Tibial nerve (tissue), 4 donors: ENCODE data around the gene ATF7. TPM values are rescaled to one million over a fixed set of nuclear protein-coding genes. Genes with fewer than 3 reads are reported as not detected.
"Not testable (repeated sequence)": the region's sequence is repeated elsewhere in the genome, so short reads cannot be mapped to it uniquely, and the experiment has no call there.

Experiments used
- DNase-seq, 2 donors: peaks; one replicate each; pipeline ENCODE4 v3.0.0-alpha.2; 2019; ENCODE audit warnings: low spot score in 2 of 2
- H3K27ac ChIP-seq, 4 donors: fragments of 200-600 bp; sonication (generic) in 3 of 4; one replicate each; pipeline ENCODE4 v1.5.1; 2017 to 2019; ENCODE audit warnings: mild to moderate bottlenecking in 1 of 4
- H3K27me3 ChIP-seq, 2 donors: fragments of 200-600 bp; sonication (generic) in 1 of 2; one replicate each; pipeline versions ENCODE4 v1.5.1 to v1.6.0; 2017 to 2019
- H3K36me3 ChIP-seq, 3 donors: fragments of 200-600 bp; sonication (generic); one replicate each; pipeline ENCODE4 v1.5.1; 2018 to 2019
- H3K4me1 ChIP-seq, 4 donors: fragments of 200-600 bp; sonication (generic) in 3 of 4; one replicate each; pipeline ENCODE4 v1.5.1; 2017 to 2019
- H3K4me3 ChIP-seq, 4 donors: fragments of 200-600 bp; sonication (generic) in 3 of 4; one replicate each; pipeline ENCODE4 v1.5.1; 2017 to 2019; ENCODE audit warnings: mild to moderate bottlenecking in 1 of 4, moderate library complexity in 1 of 4
- H3K9me3 ChIP-seq, 4 donors: fragments of 200-600 bp; sonication (generic) in 3 of 4; one replicate each; pipeline ENCODE4 v1.5.1; 2017 to 2019
- EP300 ChIP-seq, 2 donors: sonication (generic); formaldehyde crosslinking; IDR thresholded peaks; one replicate each; pipeline ENCODE4 v1.6.1; 2017; ENCODE audit warnings: antibody characterized with exemption in 2 of 2, mild to moderate bottlenecking in 1 of 2
- POLR2A ChIP-seq, 2 donors: fragments of 450-650 bp; IDR thresholded peaks; one replicate each; pipeline ENCODE4 v1.6.1; 2017; ENCODE audit warnings: antibody characterized with exemption in 2 of 2, mild to moderate bottlenecking in 2 of 2, moderate library complexity in 2 of 2
- WGBS, 2 donors: methylation state at CpG; one replicate each; pipeline ENCODE4 v1.1.5; 2018; 5-methylcytosine and 5-hydroxymethylcytosine counted together
- total RNA-seq, 4 donors: library from RNA; depleted of rRNA; stranded (reverse); fragments of >200 nt; gene quantifications; one replicate each; pipeline ENCODE4 v1.1.0, GENCODE V29; 2016
- TF ChIP-seq, protein P1 (sequence below), 5 experiments: fragments of 200-600 bp in 3 of 5; fragments of 450-650 bp in 2 of 5; sonication (generic) in 3 of 5; IDR thresholded peaks; one replicate each; pipeline ENCODE4 v1.5.1; 2016 to 2019; ENCODE audit warnings: antibody characterized with exemption in 5 of 5, mild to moderate bottlenecking in 3 of 5, moderate library complexity in 2 of 5

Gene ATF7
- total RNA-seq, 4 donors from 2014 or later = 30.1 to 47.9 (median 34.4) TPM

DNA sequence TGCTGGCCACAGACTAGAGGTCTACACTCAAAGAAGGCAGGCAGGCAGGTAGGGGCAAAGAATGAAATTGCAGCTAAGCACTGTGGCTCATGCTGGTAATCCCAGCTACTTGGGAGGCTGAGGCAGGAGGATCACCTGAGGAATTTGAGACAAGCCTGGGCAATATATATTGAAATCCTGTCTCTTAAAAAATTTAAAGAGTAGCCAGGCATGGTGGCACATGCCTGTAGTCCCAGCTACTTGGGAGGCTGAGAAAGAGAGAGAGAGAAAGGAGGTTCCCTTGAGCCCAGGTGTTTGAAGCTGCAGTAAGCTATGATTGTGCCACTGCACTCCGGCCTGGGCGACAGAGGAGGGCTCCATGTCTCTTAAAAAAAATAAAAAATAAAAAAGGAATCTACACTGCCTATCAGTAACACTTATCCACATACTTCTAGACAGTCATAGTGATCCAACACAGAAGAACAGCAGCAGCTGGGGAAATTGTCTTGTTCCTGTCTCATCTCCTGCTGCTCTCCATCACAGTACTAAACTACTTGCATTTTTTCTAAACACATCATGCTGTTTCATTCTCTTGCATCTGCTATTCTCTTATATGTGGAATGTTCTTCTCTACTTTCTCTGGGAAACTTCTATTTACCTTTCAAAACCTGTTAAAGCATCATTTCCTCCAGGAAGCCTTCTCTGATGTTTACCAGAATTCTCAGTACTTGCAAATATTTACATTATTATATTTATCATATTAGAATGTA, 57.2 kb downstream of the ATF7 start:
- no peaks in the 10 kb centered on the region for H3K27me3 ChIP-seq
- H3K27ac ChIP-seq = no peak overlapping the region
- 78 to 89% methylated on average over 2 of the region's 2 CpGs for WGBS, 2 donors

DNA sequence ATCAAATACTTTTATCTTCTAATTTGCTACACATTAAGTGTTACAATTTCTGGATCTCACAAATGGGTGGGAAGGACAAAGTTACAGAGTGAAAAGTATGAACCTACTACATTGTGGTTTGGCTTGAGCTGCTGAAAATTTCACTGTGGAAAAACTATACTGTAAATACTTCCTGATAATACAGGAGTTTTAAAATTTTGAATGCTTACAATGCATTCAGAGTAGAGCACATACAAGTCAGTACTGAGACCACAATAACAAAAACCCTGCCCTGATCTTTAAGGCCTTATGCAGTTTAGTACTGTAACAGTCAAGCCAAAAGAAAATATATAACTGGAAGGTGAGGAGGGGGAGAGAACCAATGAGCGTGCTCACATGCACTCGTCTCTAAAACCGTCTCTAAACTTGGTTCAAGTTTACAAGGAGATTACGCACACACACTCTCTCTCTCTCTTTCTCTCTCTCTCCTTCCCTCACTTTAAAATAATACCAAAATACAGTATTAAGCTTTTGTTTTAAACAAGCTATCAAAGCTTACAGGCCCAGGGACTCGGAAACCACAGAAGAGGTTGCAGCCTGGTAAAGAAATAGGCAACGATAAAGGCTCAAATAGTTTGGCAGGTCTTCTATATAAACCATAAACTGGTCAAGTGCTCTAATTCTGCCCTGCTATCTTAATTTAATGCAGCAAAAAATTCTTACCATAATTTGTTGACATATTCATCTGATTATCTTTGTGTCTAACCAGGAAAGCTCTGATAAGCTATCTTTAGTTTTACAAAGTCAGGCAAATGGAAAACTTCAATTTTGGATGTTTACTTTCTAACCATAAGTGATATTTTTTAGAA, 58.0 kb downstream of the ATF7 start:
- 73 to 80% methylated on average over 6 of the region's 6 CpGs for WGBS, 2 donors
- Histone ChIP-seq H3K4me3 (no peak overlapping the region), H3K36me3 (peaks cover 0 to 17% (median 0%) of the 10 kb centered on the region in 3 donors), H3K27me3 (no peaks in the 10 kb centered on the region), H3K27ac (no peak overlapping the region), H3K9me3 (no peaks in the 10 kb centered on the region), H3K4me1 (peaks cover 0 to 59% (median 10%) of the 10 kb centered on the region in 4 donors)
- DNase-seq = no peak
- TF ChIP-seq EP300 (IDR thresholded peaks at IDR 0.05) = no peak
- TF ChIP-seq POLR2A (IDR thresholded peaks at IDR 0.05) = no peak
- TF ChIP-seq, protein P1, sequence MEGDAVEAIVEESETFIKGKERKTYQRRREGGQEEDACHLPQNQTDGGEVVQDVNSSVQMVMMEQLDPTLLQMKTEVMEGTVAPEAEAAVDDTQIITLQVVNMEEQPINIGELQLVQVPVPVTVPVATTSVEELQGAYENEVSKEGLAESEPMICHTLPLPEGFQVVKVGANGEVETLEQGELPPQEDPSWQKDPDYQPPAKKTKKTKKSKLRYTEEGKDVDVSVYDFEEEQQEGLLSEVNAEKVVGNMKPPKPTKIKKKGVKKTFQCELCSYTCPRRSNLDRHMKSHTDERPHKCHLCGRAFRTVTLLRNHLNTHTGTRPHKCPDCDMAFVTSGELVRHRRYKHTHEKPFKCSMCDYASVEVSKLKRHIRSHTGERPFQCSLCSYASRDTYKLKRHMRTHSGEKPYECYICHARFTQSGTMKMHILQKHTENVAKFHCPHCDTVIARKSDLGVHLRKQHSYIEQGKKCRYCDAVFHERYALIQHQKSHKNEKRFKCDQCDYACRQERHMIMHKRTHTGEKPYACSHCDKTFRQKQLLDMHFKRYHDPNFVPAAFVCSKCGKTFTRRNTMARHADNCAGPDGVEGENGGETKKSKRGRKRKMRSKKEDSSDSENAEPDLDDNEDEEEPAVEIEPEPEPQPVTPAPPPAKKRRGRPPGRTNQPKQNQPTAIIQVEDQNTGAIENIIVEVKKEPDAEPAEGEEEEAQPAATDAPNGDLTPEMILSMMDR (IDR thresholded peaks at IDR 0.05) = no peak

More for the DNA sequence above, 57.2 kb downstream of the ATF7 start:
- H3K9me3 ChIP-seq = no peaks in the 10 kb centered on the region
- DNase-seq = no peak
- H3K4me3 ChIP-seq = no peak overlapping the region
- peaks cover 0 to 17% (median 0%) of the 10 kb centered on the region in 3 donors for H3K36me3 ChIP-seq
- H3K4me1 ChIP-seq = peaks cover 0 to 53% (median 10%) of the 10 kb centered on the region in 4 donors
- TF ChIP-seq EP300 (IDR thresholded peaks at IDR 0.05) (no peak), POLR2A (IDR thresholded peaks at IDR 0.05) (no peak)
- TF ChIP-seq, protein P1 (IDR thresholded peaks at IDR 0.05) = no peak

DNA sequence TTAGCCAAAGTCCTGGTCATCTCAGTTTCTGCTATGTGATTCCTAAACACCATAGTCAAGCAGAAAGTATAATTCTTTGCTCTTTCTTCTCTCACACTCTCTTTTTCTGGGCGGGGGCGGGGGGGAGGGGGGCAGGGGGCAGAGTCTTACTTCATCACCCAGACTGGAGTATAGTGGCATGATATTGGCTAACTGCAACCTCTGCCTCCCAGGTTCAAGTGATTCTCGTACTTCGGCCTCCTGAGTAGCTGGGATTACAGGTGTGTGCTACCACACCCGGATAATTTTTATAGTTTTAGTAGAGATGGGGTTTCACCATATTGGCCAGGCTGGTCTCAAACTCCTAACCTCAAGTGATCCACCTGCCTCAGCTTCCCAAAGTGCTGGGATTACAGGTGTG, 60.8 kb downstream of the ATF7 start:
- Histone ChIP-seq H3K27ac (peak overlapping the region in 1 of 4 donors; percentile 5), H3K4me1 (peaks cover 0 to 86% (median 24%) of the 10 kb centered on the region in 4 donors)
- DNase-seq, H3K9me3 ChIP-seq, H3K36me3 ChIP-seq, H3K27me3 ChIP-seq, H3K4me3 ChIP-seq: not testable (repeated sequence)
- WGBS, 2 donors = 92 to 93% methylated on average over 5 of the region's 5 CpGs

DNA sequence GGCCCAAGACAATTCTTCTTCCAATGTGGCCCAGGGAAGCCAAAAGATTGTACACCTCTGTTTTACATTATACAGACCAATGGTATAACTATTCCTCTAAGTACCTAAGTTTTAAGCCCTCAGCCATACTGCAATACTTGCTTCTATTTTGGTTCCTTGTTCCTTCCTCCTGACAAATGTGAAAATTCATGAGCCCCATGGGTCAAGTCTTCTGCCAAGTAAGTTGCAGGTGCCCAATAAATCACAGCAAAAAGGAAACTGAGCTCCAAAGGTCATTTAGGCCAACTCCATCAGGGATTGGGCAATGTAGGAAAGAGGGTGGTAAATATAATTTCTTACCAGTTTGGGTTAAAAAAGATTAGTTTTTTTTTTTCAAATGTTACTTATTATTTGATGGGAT, 61.2 kb downstream of the ATF7 start:
- TF ChIP-seq EP300 (IDR thresholded peaks at IDR 0.05) = peak in 1 of 2 donors; percentile 86
- TF ChIP-seq, protein P1 (IDR thresholded peaks at IDR 0.05) = no peak
- TF ChIP-seq POLR2A (IDR thresholded peaks at IDR 0.05) = no peak
- H3K4me3 ChIP-seq = no peak overlapping the region
- H3K36me3 ChIP-seq = no peaks in the 10 kb centered on the region
- DNase-seq = peak in 1 of 2 donors; percentile 44
- no peaks in the 10 kb centered on the region for H3K9me3 ChIP-seq
- H3K27ac ChIP-seq = peak overlapping the region in 1 of 4 donors; percentile 5
- peaks cover 0 to 90% (median 24%) of the 10 kb centered on the region in 4 donors for H3K4me1 ChIP-seq
- no peaks in the 10 kb centered on the region for H3K27me3 ChIP-seq

DNA sequence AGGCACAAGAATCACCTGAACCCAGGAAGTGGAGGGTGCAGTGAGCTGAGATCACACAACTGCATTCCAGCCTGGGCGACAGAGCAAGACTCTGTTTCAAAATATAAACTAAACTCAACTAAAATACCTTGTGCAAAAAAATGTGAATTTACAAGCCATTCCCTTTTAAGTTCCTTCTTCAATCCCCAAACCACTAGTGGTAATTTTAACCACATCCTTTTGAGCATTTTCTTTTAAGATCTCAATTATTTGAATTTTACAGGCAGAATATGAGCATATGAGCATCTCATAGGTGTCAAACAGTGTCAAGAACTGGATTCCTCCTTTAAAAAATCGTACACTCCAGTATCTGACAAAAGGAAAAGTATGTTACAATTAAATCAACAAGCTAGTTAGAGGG, 61.9 kb downstream of the ATF7 start:
- Histone ChIP-seq H3K9me3 (no peaks in the 10 kb centered on the region), H3K27ac (peak overlapping the region in 1 of 4 donors; percentile 5), H3K4me1 (peaks cover 0 to 94% (median 24%) of the 10 kb centered on the region in 4 donors), H3K36me3 (no peaks in the 10 kb centered on the region), H3K27me3 (no peaks in the 10 kb centered on the region), H3K4me3 (no peak overlapping the region)
- WGBS, 2 donors = 65 to 81% methylated on average over 2 of the region's 2 CpGs
- TF ChIP-seq POLR2A (IDR thresholded peaks at IDR 0.05) (no peak), EP300 (IDR thresholded peaks at IDR 0.05) (no peak)
- TF ChIP-seq, protein P1 (IDR thresholded peaks at IDR 0.05) = no peak
- DNase-seq = no peak
